A673 (cell line): ENCODE data around the gene LUC7L.

Source experiments
- CTCF ChIP-seq: fragments of 300-800, 200-600 bp; sonication (generic); conservative IDR thresholded peaks from 2 replicates; pipeline ENCODE4 v1.5.1; 2017; ENCODE audit warnings: low read depth, mild to moderate bottlenecking, antibody characterized with exemption, low read length, moderate library complexity, mixed read lengths
- EZH2 ChIP-seq: fragments of 200-600 bp; sonication (generic); IDR thresholded peaks from 2 replicates; pipeline ENCODE4 v1.6.1; 2017; ENCODE audit warnings: borderline replicate concordance, low read depth, mild to moderate bottlenecking, mixed read lengths, antibody characterized with exemption, low read length; ENCODE audit not compliant: poor library complexity, severe bottlenecking

- no peak for TF ChIP-seq CTCF
- TF ChIP-seq EZH2, result no peak
Measured at GRCh38 chr16:253833-254232, 24.6 kb upstream of the LUC7L start.
